Activated naive CD4-positive, alpha-beta T cell treated with anti-CD3 and anti-CD28 coated beads, Interleukin-2, amount 10 ng/mL, durations not matched to agents 5 hours and 36 hours (primary cell): ENCODE measurements around the gene S100A6. TPM values are rescaled to one million over a fixed set of nuclear protein-coding genes. Genes with fewer than 3 reads are reported as not detected.

Experiments
- total RNA-seq, 2 experiments: library from RNA; stranded (reverse); gene quantifications; one replicate each; pipeline ENCODE4 v1.2.3, GENCODE V29; 2021

Gene S100A6
- total RNA-seq, result 100 to 1,000 TPM; 451 to 469 TPM

DNA sequence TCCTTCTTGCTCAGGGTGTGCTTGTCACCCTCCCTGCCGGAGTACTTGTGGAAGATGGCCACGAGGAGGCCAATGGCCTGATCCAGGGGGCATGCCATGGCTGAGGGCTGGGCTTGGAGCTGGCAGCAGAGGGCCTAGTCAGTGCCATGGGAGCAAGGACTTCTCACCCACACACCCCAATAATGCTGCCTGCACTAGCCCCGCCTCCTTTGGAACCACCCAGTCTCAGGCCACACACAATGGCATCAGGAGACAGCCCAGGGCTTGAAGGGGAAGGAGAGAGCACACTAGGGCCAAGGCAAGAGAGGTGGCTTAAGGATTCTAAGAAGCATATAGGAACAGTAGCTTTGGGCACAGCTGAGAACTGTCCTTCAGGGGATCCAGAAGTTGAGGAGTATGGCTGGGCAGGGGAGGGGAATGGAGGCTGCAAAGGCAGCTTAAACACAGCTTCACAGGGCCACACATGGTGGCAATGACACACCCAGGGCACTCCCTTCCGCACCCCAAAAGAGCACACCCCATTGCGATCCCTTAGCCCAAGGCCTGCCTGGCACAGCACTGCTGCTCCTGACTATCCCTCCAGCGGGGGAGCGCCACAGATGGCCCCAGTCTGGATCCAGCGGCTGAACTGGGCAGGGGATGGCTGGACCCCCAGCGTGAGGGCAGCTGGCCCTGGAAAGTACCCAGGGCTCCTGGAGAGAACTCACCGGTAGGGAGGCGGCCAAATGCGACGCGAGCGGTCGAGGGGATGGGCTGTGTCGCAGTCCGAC lies at the start of gene S100A6:
Gene S100A6, minus strand, starts transcription at position 750 of the 770 bp plus-strand sequence. Its CDS starts 652 bp downstream, at position 98.

DNA sequence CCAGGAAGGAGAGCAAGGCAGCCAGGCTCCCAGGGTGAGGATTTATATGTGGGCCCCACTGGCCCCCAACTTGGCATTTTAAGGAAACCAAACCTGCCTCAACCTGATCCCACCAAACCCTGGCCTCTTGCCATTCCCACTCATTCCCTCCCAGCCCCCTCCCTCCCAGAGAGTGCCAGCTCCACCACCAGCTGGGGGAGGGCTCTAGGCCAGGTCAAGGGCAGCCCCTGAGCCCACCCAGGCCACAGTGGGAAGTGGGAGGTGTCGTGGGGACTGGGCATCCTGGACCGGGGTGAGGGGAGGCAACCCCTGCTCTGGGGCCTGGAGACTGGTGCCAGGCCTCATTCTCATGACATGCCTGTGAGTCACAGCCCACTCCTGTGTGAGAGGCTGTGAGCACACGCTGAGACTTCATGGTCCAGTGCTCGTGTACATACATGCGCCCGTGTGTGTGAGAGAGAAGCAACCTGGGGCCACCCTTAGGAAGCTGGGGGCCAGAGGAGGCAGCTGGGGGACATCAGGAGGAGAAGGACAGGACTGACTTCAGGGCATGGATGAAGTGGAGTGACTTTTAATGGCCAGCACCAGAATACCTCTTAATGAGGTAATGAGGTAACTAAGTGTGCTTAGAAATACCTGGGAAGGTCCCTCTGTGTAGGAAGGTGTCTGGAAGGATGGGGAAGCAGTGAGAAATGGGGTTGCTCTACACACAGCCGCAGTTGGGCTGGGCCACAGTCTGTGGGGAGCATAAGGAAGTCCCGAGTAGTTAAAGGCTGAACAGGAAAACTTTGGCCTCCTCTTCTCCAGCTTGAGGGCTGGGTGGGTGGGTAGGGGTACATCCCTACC lies 30.0 kb upstream of the S100A6 start, which contains the start of gene S100A2:
Gene S100A2, minus strand, starts transcription at position 316 of the 846 bp plus-strand sequence. CDS start 1,967 bp downstream, outside the sequence.

DNA sequence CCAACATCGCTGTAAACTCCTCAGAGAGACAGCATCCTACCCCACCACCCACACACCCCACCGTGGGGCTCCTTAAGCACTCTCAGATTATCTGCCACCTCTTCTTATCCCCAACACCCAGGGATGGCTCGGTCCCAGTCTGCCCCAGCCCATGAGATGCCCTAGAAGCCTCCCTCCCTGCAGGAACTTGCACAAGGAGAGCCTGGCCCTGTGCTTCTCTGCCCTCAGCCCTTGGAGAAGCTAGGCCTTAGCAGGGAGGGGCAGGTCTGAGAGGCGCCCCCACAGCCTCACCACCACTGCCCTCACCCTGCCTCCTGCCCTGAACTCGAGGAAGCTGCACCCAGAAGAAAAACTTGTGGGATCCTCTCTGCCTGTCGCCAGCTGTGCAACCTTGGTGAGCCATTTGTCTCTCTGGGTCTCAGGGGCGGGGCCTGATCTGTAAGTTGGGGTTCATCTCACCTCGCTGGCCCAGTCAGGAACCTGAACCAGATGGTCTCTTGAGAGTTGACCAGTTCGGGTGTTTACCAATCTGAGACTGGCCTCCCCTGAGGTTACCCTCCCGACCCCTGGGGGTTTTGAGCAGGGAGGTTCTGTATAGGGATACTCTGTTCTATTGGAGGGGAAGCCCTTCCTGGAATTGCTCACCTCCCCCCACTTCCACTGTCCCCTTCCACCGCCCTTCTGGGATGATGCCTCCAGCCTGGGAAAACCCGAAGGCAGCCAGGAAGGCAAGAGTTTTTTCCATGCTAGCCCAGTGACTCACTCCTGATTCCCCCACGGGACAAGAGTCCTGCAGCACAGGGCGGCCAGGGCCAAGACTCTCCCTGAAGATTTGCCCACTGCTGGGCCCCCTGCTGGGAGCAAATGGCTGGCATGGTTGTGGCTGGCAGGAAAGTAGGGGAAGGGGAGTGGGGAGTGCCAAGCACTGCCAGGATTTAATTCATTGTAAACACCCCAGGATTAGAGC lies 13.2 kb upstream of the S100A6 start, which contains the start of gene S100A3:
Gene S100A3, minus strand, starts transcription at position 537 of the 967 bp plus-strand sequence. CDS start 773 bp downstream, outside the sequence.

DNA sequence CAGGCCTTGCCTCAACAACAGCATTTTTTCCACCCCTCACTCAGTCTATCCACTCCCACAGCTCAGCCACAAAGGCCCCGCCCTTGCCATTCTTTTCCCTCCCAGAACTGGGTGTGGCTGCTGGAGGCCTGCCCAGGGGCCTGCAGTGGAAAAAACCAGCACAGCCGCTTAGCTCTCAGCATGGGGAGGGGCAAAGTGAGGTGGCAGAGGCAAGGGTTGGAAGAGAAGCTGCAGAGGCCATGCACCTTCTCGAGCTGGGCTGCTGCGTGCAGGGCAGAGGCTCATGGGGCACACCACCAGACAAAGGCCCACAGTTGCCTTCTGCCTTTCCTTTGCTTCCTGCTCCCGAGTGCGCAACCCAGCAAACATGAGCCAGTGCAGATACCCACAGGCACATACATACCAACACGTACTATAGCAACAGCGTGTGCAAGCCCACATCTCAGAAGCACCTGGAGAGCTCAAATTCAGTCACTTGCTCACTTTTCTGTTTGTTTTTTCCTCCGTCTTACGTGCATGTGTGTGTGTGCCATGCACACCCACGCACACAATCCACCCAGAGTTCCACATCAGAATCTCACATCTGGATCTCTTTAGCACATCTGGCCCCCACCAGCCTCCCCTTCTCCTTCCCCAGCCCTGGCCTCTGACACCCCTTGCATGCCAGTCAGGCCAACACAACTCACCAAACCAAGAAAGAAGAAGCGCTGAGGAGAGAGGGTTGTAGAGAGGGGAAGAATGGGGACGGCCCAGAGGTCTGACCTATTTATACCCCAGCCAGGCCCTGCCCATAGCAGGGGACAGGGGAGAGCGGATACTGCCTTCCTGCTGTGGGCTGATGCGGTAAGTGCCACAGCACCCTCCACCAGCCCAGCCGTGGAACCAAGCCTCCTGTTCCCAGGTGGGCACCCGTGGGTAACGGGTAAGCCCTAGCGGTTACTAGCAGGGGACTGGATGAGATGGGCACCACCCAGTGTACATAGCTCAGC lies 9.6 kb upstream of the S100A6 start, which contains the start of gene S100A4:
Gene S100A4, minus strand, starts transcription at position 740 of the 989 bp plus-strand sequence. CDS start 1,012 bp downstream, outside the sequence.

DNA sequence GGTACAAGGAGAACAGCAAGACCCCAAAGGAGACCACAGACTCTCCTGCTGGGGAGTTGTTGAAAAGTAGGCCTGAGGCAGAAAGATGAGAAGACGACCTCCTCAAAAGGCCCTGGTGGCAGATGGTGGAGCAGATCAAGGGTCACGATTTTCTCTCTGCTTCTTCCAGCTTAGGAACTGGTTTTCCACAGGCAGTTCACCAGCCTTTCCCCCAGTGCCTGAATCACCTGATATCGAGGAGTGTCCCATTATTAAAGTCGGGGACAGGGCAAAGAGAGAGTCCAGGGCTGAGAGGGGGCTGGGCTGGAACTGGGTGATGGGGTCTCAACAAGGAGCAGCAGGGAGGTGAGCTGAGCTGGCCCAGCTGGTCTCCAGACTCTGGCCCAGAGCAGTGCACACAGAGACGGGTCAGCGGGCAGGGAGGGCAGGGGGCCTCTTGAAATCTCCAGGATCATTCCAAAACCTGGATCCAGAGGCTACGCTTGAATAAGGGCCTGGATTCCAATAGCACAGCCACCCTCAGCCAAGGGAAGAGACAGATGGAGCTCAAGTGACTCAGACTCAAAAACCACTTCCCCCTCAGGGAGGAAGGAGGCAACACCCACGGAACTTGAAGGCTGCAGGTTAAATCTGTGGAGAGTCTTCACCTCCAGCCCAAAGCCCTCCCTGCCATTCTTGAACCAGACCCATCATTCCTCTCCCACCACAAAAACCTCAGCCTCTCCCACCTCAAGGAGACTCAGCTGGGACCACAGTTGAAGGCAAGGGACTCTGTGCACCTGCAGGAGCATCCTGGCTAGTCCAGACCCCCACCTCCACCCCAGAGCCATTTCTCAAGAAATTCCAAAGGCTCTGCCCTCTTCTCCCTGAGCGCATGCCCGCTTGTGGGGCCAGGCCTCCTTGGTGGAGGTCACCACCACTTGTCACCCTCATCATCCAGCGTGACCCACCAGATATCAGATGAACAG lies 4.9 kb upstream of the S100A6 start, which contains the start of gene S100A5:
Gene S100A5, minus strand, starts transcription at position 541 of the 968 bp plus-strand sequence. CDS start 743 bp downstream, outside the sequence.

Other genes starting within 250 kb of the S100A6 start
- gene PGLYRP3, start 223.0 kb downstream of the S100A6 start, total RNA-seq, result not detected
- gene PGLYRP4, start 187.2 kb downstream of the S100A6 start, total RNA-seq, result not detected
- gene S100A9, start 178.1 kb downstream of the S100A6 start, total RNA-seq, result not detected
- not detected for gene S100A12, start 160.4 kb downstream of the S100A6 start, total RNA-seq
- not detected for gene S100A8, start 144.9 kb downstream of the S100A6 start, total RNA-seq
- gene S100A7A, start 119.5 kb downstream of the S100A6 start, total RNA-seq, result not detected
- not detected for gene S100A7, start 75.3 kb downstream of the S100A6 start, total RNA-seq
- 1 to 10 TPM; 3.8 to 4.6 TPM for gene S100A5, start 4.9 kb upstream of the S100A6 start, total RNA-seq
- gene S100A4, start 9.8 kb upstream of the S100A6 start, total RNA-seq, result 100 to 1,000 TPM; 603 to 650 TPM
- gene S100A3, start 13.3 kb upstream of the S100A6 start, total RNA-seq, result not detected
- under 1 TPM; 0.33 to 0.60 TPM for gene S100A2, start 29.9 kb upstream of the S100A6 start, total RNA-seq
- not detected for gene S100A16, start 77.1 kb upstream of the S100A6 start, total RNA-seq
- gene S100A14, start 80.3 kb upstream of the S100A6 start, total RNA-seq, result not detected
- 1 to 10 TPM; 4.3 to 4.7 TPM for gene S100A13, start 91.5 kb upstream of the S100A6 start, total RNA-seq
- gene S100A1, start 92.4 kb upstream of the S100A6 start, total RNA-seq, result not detected
- gene CHTOP, start 98.1 kb upstream of the S100A6 start, total RNA-seq, result 10 to 100 TPM; 95.1 to 96.0 TPM
- gene SNAPIN, start 122.7 kb upstream of the S100A6 start, total RNA-seq, result 10 to 100 TPM; 37.0 to 40.7 TPM
- gene ILF2, start 135.0 kb upstream of the S100A6 start, total RNA-seq, result 100 to 1,000 TPM; 151 to 159 TPM
- not detected for gene NPR1, start 142.7 kb upstream of the S100A6 start, total RNA-seq
- gene INTS3, start 192.1 kb upstream of the S100A6 start, total RNA-seq, result 10 to 100 TPM; 59.8 to 60.1 TPM
- gene SLC27A3, start 239.4 kb upstream of the S100A6 start, total RNA-seq, result 10 to 100 TPM; 24.1 to 24.3 TPM